Osteoblast (primary cell): ENCODE measurements around the gene DIAPH2. TPM values are rescaled to one million over a fixed set of nuclear protein-coding genes. Genes with fewer than 3 reads are reported as not detected.
"Not testable (repeated sequence)": the region's sequence is repeated elsewhere in the genome, so short reads cannot be mapped to it uniquely, and the experiment has no call there.

Source experiments
- DNase-seq: peaks from one replicate; pipeline ENCODE4 v3.0.0; 2011; ENCODE audit warnings: low spot score, mixed read lengths; ENCODE audit not compliant: insufficient read length; ENCODE audit errors: missing footprints
- H2AFZ ChIP-seq: 2 replicates; pipeline ENCODE4 v1.6.0; 2011; ENCODE audit warnings: mild to moderate bottlenecking, low read length
- H3K27ac ChIP-seq: 2 replicates; pipeline ENCODE4 v1.5.1; 2011; ENCODE audit warnings: mild to moderate bottlenecking, low read depth, low read length, moderate library complexity
- H3K27me3 ChIP-seq: 2 replicates; pipeline ENCODE4 v1.6.0; 2012; ENCODE audit warnings: mild to moderate bottlenecking, control low read depth, inconsistent platforms, low read length, moderate library complexity; ENCODE audit not compliant: insufficient read depth
- H3K36me3 ChIP-seq: 2 replicates; pipeline ENCODE4 v1.5.1; 2011; ENCODE audit warnings: mild to moderate bottlenecking, low read length, control low read depth, moderate library complexity; ENCODE audit not compliant: insufficient read depth
- H3K4me1 ChIP-seq: 2 replicates; pipeline ENCODE4 v1.5.1; 2011; ENCODE audit warnings: mild to moderate bottlenecking, low read length, control low read depth, moderate library complexity; ENCODE audit not compliant: insufficient read depth
- H3K4me2 ChIP-seq: 2 replicates; pipeline ENCODE4 v1.6.0; 2011; ENCODE audit warnings: mild to moderate bottlenecking, low read length; ENCODE audit not compliant: insufficient read depth
- H3K4me3 ChIP-seq: fragments of 200-600 bp; sonication (generic); 3 replicates; pipeline ENCODE4 v1.5.1; 2012; ENCODE audit warnings: mild to moderate bottlenecking, low read length, inconsistent platforms; ENCODE audit not compliant: insufficient read depth
- H3K79me2 ChIP-seq: 2 replicates; pipeline ENCODE4 v1.6.0; 2012; ENCODE audit warnings: mild to moderate bottlenecking, low read length, control low read depth, inconsistent platforms; ENCODE audit not compliant: insufficient read depth
- H3K9me3 ChIP-seq: 2 replicates; pipeline ENCODE4 v1.5.1; 2011; ENCODE audit warnings: low read depth, low read length, control low read depth
- H4K20me1 ChIP-seq: 2 replicates; pipeline ENCODE4 v1.6.0; 2012; ENCODE audit warnings: mild to moderate bottlenecking, low read length, control low read depth; ENCODE audit not compliant: insufficient read depth
- total RNA-seq: library from RNA; depleted of rRNA; stranded (reverse); fragments of >200 nt; gene quantifications from 2 replicates; pipeline ENCODE4 v1.2.3, GENCODE V29; 2012
- TF ChIP-seq, protein P1 (sequence below): IDR thresholded peaks from 2 replicates; pipeline ENCODE4 v1.5.1; 2011; ENCODE audit warnings: mild to moderate bottlenecking, low read depth, low read length, moderate library complexity; ENCODE audit errors: extremely low read depth

The DIAPH2 gene
- total RNA-seq, 1 donor = 21.0 TPM

DNA sequence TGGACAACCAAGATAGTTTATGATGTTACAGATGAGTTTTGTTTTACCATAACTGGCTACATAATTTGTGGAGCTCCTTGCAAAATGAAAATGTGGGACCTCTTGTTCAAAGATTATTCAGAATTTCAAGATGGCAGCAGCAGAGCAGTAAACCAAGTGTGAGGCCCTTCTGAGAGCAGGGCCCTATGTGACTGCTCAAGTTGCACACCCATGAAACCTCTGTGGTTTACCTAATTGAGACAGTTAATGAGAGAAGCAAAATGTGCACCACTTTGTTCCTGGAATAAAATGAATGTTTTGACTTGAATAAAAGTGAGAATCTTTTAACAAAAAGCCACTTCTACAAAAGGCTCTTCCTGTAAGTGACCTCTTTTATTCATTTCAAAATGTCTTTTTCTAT lies 718.3 kb downstream of the DIAPH2 start:
- H4K20me1 ChIP-seq = no peaks in the 10 kb centered on the region
- no peaks in the 10 kb centered on the region for H3K27me3 ChIP-seq
- no peak overlapping the region for H2AFZ ChIP-seq
- no peak for DNase-seq
- no peak overlapping the region for H3K4me2 ChIP-seq
- no peak overlapping the region for H3K27ac ChIP-seq
- H3K4me3 ChIP-seq = no peak overlapping the region
- no peaks in the 10 kb centered on the region for H3K36me3 ChIP-seq
- peaks cover 9% of the 10 kb centered on the region for H3K4me1 ChIP-seq
- H3K79me2 ChIP-seq = no peaks in the 10 kb centered on the region
- H3K9me3 ChIP-seq = no peaks in the 10 kb centered on the region
- TF ChIP-seq, protein P1, sequence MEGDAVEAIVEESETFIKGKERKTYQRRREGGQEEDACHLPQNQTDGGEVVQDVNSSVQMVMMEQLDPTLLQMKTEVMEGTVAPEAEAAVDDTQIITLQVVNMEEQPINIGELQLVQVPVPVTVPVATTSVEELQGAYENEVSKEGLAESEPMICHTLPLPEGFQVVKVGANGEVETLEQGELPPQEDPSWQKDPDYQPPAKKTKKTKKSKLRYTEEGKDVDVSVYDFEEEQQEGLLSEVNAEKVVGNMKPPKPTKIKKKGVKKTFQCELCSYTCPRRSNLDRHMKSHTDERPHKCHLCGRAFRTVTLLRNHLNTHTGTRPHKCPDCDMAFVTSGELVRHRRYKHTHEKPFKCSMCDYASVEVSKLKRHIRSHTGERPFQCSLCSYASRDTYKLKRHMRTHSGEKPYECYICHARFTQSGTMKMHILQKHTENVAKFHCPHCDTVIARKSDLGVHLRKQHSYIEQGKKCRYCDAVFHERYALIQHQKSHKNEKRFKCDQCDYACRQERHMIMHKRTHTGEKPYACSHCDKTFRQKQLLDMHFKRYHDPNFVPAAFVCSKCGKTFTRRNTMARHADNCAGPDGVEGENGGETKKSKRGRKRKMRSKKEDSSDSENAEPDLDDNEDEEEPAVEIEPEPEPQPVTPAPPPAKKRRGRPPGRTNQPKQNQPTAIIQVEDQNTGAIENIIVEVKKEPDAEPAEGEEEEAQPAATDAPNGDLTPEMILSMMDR = no peak

DNA sequence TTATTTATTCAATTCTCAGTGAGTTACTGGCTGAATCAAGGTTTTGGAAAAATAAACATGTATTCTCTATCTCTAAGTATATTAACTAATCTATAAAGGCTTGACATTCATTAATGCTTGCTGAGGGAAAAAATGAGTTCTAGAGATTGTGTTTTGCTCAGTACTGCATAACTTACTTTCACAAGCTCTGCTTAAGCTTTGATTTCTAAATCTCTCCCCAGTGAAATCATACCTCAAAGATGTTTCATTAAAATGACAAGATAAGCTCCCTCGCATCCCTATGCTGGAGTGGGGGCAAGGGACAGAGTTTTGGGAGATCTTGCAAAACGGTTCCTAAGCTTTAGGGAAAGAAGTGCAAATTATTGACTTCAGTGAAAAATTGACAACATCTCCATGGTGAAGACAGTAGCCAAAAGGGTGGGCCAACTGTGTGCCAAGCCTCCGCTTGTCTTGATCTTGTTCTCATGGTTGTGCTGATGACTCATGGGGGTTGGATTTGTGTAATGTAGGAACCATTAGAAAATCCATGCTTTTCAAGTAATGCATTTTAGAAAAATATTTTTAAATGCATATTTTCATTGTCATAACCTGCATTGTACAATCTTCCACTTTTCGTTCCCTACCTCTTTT lies 720.5 kb downstream of the DIAPH2 start:
- no peak overlapping the region for H3K4me2 ChIP-seq
- no peaks in the 10 kb centered on the region for H3K4me1 ChIP-seq
- H3K27me3 ChIP-seq = no peaks in the 10 kb centered on the region
- TF ChIP-seq, protein P1 = no peak
- H4K20me1 ChIP-seq = no peaks in the 10 kb centered on the region
- no peaks in the 10 kb centered on the region for H3K79me2 ChIP-seq
- no peaks in the 10 kb centered on the region for H3K36me3 ChIP-seq
- H3K27ac ChIP-seq = no peak overlapping the region
- H2AFZ ChIP-seq = no peak overlapping the region
- no peak for DNase-seq
- no peak overlapping the region for H3K4me3 ChIP-seq
- H3K9me3 ChIP-seq = no peaks in the 10 kb centered on the region

DNA sequence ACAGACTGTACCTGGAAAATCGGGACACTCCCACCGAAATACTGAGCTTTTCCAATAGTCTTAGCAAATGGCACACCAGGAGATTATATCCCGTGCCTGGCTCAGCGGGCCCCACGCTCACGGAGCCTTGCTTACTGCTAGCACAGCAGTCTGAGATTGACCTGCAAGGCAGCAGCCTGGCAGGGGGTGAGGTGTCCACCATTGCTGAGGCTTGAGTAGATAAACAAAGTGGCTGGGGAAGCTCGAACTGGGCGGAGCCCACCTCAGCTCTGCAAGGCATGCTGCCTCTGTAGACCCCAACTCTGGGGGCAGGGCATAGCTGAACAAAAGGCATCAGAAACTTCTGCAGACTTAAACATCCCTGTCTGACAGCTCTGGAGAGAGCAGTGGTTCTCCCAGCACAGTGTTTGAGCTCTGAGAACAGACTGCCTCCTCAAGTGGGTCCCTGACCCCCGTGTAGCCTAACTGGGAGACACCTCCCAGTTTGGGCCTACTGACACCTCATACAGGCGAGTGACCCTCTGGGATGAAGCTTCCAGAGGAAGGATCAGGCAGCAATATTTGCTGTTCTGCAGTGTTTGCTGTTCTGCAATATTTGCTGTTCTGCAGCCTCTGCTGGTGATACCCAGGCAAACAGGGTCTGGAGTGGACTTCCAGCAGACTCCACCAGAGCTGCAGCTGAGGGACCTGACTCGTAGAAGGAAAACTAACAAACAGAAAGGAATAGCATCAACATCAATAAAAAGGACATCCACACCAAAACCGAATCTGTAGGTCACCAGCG lies 725.2 kb downstream of the DIAPH2 start:
- not testable (repeated sequence) for H3K4me1 ChIP-seq, H3K27me3 ChIP-seq, H3K4me2 ChIP-seq, H2AFZ ChIP-seq, H3K79me2 ChIP-seq, DNase-seq, H4K20me1 ChIP-seq, H3K4me3 ChIP-seq, H3K27ac ChIP-seq, H3K36me3 ChIP-seq, H3K9me3 ChIP-seq

DNA sequence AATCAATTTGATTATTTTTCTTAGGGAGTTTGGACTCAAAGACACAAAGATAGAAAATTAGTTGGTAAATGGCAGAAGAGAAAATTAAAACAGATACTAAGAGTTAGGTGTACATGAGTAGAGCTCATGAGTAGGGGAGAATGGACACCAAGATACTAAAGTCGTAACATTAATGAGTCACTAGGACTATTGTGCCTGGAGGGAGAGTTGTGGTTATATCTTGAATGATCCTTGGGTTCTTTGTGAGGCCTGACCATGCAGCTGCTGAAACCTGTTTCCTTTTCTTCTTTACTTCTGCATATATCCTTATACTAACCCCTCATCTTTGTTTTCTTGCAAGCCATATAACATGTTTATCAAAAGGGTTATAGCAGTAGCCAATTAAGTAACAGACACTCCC lies 731.8 kb downstream of the DIAPH2 start:
- Histone ChIP-seq H3K79me2 (no peaks in the 10 kb centered on the region), H4K20me1 (no peaks in the 10 kb centered on the region), H3K27me3 (no peaks in the 10 kb centered on the region), H3K36me3 (no peaks in the 10 kb centered on the region), H3K4me2 (no peak overlapping the region), H3K9me3 (no peaks in the 10 kb centered on the region), H3K4me3 (no peak overlapping the region), H3K4me1 (no peaks in the 10 kb centered on the region), H2AFZ (no peak overlapping the region), H3K27ac (no peak overlapping the region)
- TF ChIP-seq, protein P1 = no peak
- no peak for DNase-seq
